Endothelial cell of hepatic sinusoid (primary cell): Measurements from ENCODE around the gene SMG6.

ENCODE experiments used
- in situ Hi-C: cut with HindIII; loops from 2 replicates; pipeline ENCODE4 v1.10.0; 2017; ENCODE audit warnings: low sequenced_read_pairs

The SMG6 gene

DNA sequence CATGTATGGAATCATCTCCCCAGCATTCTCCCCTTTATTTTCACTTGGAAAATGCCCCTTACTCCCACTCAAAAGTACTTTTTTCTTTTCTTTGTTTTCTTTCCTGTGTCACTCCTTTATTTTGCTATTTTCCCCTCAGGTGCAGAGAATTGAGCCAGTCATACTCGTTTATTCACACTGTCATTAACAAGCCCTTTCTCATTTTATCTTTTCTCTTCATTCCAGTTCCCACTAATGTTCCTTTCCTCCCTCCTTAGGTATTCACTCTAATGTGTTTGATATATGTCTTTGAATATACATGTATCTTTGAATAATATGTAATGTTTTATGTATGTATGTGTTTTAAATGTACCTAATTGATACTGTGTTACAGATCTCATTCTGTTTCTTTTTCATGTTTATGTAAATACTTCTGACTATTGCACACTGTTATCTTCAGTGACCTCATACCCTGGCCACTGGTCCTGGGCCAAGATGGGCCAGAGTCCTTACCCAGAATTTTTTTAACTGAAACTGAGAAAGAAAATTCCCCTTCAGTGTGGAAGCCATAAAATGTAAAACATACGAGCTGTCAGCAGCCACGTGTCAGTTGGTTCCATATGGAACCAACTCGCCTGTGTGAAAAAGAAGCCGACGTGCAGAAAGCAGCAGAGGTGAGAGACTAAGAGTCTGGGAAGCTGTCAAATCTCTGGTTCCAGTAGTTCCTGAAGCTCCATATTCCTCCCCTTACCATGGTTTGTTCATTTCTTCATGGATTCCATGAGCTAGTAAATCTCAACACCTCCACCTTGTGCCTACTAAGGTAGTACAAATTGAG is 6.0 kb upstream of the SMG6 start:
- in situ Hi-C loops = no loop called here

DNA sequence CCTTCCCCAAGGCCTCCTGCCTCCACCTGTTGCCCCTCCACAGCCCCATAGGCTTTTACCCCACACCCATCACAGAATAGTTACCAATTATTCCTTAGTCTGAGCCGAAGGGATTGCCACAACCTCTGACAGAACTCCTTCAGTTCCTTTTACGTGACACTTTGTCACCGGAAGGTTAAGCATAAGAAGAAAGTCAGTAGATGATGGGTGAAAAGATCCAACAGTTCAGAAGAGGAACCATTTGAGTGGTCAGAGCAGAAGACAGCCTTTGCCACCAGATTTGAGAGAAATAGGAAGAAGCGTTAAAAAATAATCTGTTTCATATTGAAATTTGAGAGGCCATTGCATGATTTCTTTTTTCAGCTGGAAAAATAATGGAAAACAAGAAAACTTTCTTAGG is 1.3 kb upstream of the SMG6 start:
- in situ Hi-C loops = no loop called here

DNA sequence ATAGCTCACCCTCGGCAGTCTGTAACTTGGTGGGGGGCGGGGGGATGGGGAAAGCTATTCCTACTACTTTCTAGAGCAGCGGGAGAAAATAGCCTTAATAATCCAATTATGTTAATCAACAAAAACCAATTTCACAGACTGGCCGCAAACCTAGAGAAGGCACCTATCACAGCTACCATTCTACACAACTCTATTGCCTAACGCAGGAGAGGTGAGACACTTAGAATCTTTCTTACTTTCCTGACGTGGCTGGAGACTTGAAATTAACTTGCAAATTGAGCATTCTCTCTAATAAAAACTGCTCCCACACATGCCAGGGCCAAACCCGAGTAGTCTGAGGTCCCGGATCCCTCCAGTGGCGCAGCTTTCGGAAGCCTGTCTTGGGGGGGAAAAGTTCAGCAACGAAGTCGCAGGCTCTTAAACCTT is 794 bp downstream of the SMG6 start:
- in situ Hi-C loops = no loop called here

DNA sequence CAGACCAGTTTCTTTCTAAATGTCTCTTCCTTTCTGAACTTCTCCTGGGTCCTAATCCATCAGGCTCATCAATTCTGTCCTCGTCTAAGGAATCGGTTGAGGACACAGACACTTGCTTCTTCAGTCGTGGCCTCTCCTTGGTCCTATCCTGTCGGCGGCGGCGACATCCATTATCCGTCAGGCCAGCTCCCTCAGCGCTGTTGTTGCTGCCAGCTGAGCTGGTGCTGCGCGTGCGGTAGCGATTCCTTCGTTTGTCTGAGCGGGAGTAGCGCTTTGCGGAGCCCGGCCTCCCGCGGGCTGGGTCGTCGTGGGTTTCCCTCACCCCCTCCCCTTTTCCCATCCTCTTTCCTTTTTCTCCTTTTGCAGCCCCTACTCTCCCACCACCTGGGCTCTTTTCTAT is 3.8 kb downstream of the SMG6 start:
- in situ Hi-C loops = no loop called here

DNA sequence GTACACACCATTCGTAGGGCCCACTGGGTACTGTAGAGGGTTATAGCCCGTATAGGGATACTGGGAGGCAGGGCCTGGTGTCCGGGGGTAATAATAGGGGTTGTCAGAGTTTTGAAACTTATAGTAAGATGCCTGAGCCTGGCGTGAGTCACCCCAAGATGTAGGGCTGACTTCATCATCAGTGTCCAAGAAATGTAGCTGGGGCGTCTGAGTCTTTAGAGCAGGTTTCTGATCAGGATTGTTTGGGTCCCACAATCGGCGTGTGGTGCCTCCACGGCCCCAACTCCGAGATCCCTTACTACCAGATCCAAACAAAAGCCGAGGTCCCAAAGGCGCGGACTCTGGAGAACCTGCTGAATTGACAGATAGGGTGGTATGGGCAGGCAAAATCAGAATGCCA is 4.4 kb downstream of the SMG6 start:
- in situ Hi-C loops = no loop called here

DNA sequence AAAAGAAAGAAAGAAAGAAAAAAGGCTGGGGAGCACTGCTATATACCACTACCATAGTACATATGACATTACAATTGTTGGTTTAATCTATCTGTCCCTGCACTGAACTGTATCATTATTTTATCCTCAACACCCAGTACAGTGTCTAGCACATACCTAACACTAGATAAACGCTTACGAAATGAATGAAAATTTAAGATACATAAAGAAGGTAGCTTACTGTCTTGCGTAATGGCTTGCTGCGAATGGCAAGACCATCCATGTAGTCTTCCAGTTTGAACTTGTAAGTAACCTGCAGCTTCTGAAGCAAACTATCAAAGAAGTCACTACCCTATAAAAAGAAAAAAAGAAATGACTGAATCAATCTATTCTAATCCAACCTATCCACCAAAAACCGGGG is 6.6 kb downstream of the SMG6 start:
- in situ Hi-C loops = no loop called here

DNA sequence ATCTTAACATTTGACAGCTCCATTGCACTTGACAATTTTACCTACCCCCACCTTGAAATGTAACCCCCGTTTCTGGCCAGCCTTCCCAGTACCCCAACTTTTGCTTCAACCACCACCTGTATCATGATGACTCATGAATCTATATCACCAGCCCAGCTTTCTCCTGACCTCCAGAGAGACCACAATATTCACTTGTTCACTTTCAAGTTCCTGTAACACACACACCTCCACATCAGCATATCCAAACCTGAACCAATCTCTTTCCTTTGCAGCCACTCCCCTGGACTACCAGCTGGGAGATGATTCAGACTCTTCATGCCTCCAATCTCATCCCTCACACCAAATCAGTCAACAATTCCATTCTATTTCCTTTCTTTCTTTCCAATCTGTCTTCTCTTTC is 8.0 kb downstream of the SMG6 start:
- in situ Hi-C loops = no loop called here

DNA sequence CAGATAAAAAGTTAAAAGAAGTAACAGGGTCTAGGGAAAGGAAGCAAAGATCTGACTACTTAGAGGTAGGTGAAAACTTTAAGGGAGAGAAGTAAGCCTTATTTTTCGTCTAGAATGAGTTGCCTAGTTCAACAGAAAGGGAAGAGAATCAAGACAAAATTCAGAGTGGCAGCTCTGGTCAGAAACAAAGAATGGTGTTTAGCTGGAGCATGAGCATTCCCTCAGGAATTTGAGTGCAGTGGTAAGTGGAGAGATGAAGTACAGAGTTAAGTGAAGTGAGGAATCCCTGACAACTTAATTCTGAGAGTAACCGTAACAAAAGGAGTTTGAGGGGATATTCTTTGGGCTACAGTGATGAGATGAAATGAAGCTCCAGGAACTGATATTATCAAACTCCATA is 11.5 kb downstream of the SMG6 start:
- in situ Hi-C loops = no loop called here

DNA sequence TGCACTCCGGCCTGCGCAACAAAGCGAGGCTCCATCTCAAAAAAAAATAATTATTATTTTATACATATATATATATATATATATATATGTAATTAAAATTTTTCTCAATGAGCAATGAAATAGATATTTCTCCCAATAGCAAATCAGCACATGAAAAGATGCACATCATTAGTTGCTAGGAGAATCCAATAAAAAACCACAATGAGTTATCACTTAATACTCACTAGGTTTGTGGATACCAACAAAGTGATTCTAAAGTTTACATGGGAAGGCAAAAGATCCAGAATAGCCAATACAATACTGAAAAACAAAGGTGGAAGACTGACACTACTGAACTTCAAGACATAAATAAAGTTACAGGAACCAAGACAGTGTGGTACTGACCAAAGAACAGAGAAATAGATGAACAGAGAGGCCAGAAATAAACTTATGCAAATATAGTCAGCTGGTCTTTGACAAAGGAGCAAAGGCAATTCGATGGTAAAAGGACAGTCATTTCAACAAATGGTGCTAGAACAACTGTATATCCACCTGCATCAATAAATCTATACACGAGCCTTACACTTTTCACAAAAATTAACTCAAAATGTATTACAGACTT is 13.6 kb downstream of the SMG6 start:
- in situ Hi-C loops = no loop called here

DNA sequence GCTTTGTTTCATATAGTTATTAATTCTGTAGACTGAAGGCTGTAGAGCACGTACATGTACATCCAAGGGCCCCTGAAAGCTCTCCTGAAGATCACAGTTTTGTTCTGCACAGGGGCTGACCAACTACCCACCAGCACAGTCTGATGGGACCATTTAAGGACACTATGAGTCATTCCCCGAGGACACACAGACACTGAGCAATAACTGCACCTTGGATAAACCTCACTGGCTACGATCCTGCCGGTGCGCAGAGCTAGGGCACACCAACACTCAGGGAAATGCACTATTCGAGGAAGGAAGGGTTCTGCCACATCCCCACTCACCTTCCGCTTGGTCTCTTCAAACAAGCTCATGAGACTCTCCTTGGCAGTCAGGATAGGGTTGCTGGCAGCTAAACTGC is 20.3 kb downstream of the SMG6 start:
- in situ Hi-C loops = no loop called here

DNA sequence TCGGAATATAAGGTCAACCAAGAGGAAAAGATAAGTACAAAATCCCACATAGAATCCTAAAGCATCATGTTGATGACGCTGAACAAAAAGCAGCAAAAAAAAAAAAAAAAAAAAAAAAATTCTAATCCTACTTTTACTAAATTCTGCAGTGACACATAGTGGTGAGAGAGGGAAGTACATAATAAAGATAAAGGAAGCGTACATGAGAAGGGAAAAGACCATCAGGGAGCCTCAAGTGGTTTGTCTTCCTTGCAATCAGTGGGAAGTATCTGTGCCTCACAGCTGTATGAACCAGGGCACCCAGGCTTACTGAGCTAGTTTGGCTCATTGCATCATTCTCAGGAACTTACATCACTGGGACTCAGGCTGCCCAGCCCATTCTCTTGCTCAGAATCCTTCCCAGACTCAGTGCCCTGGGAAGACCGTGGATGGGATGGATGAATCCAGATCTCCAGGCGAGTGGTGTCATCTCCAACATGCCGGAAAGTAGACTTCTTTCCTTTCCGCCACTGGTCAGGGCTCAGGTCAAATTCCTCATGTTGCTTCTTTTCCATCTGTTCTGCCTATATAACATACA is 21.2 kb downstream of the SMG6 start:
- in situ Hi-C loops = no loop called here

DNA sequence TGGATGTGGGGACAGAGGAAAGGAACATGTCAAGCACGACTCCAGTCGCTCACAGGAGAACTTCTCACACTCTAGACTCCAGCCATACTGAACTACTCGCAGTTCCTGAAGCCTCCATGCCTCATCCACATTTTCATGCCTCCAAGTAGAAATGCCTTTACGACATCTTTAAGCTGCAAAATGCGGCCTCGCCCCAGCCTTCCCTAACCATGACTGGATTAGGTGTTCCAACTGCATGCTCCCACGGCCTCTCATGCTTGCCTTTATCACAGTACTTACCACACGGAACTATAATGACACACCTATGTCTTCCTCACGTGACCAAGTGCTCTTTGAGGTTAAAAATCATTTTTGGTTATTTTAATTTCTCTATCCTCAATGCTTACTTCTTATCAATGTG is 23.9 kb downstream of the SMG6 start:
- in situ Hi-C loops = no loop called here

DNA sequence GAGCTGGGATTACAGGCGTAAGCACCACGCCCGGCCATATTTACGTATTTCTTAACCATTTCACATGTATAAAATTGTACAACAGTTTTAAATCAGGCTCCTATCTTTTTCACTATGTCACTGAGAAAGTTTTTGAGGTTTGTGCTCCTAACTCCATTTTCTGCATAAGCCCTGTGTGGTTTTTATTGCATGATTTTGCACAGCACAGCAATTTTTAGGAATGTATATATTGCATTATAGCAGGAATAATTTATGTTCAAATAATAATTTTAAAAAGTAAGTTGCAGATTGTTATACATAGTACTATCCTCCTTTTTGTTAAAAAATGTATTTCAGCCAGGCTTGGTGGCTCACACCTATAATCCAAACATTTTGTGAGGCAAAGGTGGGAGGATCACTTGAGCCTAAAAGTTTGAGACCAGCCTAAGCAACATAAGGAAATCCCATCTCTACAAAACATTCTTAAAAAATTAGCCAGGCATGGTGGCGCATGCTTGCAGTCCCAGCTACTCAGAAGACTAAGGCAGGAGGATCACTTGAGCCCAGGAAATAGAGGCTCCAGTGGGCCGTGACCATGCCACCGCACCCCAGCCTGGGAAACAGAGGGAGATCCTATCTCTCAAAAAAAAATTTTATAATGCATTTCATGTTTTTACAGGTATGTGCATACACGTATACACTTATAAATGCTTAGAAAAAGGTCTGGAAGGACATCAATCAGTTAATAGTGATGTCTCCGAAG is 26.0 kb downstream of the SMG6 start:
- in situ Hi-C loops = no loop called here

DNA sequence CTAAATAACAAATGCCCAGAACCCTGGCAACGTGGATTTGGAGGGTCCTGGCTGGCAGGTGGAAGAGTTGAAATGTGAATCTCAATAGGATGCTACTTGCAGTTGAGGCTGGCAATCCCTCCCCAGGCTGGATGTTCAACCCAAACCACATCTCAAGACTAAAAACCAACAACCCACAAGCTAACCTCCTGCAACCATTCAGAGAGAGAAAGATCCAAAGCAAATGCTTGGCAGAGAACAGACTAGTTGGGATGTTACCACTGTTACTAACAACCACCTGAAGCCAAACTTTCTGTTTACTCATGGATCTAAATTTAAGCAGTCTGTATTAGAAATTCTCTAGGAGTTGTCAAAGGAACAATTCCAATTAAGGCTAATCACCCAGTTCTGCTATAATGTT is 27.9 kb downstream of the SMG6 start:
- in situ Hi-C loops = no loop called here

DNA sequence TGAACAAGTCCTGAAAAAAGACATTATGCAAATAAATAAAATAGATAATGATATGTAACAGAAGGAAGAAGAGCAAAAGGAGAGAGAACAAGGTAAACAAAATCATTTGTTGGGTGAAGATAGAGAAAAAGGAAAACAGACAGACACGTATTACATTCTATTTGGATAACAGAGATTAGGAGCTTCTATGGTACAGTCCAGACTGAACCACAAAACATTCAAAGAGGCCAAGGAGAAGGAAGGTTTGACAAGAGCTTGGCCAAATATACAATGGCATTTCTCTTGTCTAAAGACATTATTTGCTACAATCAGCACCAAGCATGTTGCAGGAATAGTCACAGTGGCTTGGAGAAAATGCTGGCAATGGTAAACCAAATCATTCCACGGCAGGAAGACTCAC is 29.2 kb downstream of the SMG6 start:
- in situ Hi-C loops = no loop called here

DNA sequence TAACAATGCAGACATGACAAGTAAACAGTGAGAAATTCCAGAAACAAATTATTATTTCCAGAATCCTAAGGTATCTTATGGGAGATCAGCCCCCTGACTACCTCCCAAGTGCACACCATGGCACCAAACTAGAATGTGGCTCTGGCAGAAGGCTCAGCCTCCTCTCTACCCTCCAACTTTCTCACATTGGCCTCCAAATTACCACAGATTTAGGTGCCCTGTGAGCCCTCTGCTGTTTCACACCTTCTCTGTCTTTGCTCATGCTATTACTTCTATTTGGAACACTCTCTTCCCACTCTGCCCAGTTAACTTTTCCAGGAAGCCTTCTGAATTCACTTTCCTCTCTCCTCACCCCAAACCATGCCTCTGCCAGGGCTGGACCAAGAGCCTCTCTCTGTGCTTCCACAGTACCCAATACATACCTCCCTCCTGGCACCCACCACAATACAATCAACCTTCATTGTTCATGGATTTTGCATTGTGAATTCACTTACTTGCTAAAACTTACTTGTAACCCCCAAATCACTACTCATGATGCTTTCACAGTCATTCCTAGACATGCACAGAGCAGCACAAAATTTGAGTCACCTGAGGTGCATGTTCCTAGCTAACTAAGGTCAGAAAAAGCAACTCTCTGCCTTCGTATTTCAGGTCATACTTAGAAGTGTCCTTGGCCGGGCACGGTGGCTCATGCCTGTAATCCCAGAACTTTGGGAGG is 31.4 kb downstream of the SMG6 start:
- in situ Hi-C loops = no loop called here

DNA sequence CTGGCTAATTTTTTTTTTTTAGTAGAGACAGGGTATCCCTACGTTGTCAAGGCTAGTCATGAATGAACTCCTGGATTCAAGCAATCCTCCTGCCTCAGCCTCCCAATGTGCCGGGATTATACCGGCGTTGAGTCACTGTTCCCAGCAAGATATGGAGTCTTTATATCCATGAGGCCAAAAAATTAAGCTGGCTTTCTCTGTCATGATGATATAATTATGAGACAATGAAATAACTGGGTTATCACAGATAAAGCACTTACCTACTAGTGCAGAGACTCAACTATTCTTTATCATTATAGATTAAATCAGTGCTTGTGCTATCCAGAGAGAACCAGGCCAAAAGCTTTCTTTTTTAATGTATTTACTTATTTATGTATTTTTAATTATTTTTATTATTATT is 36.2 kb downstream of the SMG6 start:
- in situ Hi-C loops = loop anchor here (10.0 kb wide), 1 partner anchor 203 kb away; no protein-coding TSS in a partner anchor

DNA sequence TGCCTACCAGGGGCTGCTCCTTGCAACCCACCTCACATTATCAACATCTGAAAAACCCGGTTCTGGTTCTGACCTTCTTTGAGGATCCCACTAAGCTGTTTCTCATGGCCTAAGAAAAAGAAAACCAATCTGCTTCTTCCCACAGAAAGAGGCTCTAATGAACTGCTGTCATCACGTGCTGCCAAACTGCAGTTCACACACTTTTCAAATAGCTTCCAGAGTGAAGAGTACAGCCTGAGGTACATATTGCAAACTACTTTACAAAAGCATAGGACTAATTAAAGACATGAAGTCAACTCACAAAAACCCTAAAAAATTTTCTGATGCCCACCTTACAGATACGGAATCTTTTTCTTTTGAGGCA is 36.7 kb downstream of the SMG6 start:
- in situ Hi-C loops = loop anchor here (10.0 kb wide), 1 partner anchor 202 kb away; no protein-coding TSS in a partner anchor

DNA sequence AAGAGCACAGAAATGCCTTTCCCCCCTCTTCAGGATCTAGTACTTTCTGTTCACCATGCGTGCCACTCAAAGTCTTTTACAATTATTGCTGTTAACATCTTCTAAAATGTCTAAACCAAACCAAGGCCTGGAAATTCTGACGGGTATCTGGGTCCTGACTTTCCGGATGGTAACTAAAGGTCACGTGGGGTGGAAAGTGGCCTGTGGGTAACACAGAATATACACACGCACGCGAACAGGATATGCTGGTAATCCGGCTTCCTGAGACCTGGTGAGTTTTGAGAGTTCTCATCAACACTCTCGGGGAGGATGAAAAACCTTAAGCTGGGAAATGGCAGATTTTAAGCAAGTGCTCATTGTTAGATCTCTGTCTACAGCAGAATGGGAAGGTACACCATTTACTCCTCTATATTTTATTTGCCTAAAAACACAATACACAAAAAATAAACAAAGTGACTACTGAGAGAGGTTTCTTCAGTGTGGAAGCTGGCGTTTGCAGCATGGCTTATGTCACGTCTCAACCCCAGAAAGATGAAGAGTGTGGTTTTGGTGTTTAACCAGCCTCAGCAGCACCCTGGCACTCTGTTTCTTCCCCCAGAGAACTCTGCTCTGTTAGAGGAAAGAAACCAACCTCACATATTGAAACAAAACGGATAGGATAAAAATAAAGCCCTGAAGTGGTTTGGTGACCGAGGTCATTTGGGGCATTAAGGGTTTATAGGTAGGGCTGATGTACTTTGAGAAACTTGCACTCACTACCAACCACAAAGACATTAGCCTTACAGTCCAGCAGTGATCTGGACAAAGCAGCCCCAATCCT is 37.3 kb downstream of the SMG6 start:
- in situ Hi-C loops = loop anchor here (10.0 kb wide), 1 partner anchor 201 kb away; no protein-coding TSS in a partner anchor

DNA sequence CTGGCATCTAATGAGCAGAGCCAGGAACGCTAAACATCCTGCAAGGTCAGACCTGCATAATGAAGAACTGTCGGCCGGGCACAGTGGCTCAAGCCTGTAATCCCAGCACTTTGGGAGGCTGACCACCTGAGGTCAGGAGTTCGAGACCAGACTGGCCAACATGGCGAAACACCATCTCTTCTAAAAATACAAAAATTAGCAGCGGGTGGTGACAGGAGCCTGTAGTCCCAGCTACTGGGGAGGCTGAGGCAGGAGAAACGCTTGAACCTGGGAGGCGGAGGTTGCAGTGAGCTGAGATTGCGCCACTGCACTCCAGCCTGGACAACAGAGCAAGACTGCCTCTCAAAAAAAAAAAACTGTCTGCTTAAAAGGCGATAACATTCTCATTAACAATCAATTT is 38.4 kb downstream of the SMG6 start:
- in situ Hi-C loops = loop anchor here (10.0 kb wide), 1 partner anchor 200 kb away; no protein-coding TSS in a partner anchor
